GM12878 (cell line): ENCODE data around the gene PPRC1. TPM values are rescaled to one million over a fixed set of nuclear protein-coding genes. Genes with fewer than 3 reads are reported as not detected.

Source experiments
- BACH1 ChIP-seq: fragments of 450-650 bp; IDR thresholded peaks from 2 replicates; pipeline ENCODE4 v1.6.1; 2017; ENCODE audit warnings: mild to moderate bottlenecking, borderline replicate concordance
- FOXK2 ChIP-seq: fragments of 450-650 bp; IDR thresholded peaks from 2 replicates; pipeline ENCODE4 v1.6.1; 2017; ENCODE audit warnings: mild to moderate bottlenecking, moderate library complexity
- IKZF1 ChIP-seq: fragments of 450-650 bp; conservative IDR thresholded peaks from 2 replicates; pipeline ENCODE4 v1.6.1; 2017; ENCODE audit warnings: antibody characterized with exemption, mild to moderate bottlenecking
- IRF4 ChIP-seq: IDR thresholded peaks from 2 replicates; pipeline ENCODE4 v1.6.1; 2011; ENCODE audit warnings: low read depth, low read length
- KAT2A ChIP-seq: conservative IDR thresholded peaks from 2 replicates; pipeline ENCODE4 v1.6.1; 2011; ENCODE audit warnings: low read depth, low read length; ENCODE audit not compliant: control insufficient read depth
- NBN ChIP-seq: fragments of 450-650 bp; IDR thresholded peaks from 2 replicates; pipeline ENCODE4 v1.6.1; 2016
- NR2C1 ChIP-seq: fragments of 450-650 bp; IDR thresholded peaks from 2 replicates; pipeline ENCODE4 v1.6.1; 2017; ENCODE audit warnings: antibody characterized with exemption, mild to moderate bottlenecking, moderate library complexity
- NR2C2 ChIP-seq: IDR thresholded peaks from 2 replicates; pipeline ENCODE4 v1.6.1; 2011; ENCODE audit warnings: borderline replicate concordance, low read depth; ENCODE audit not compliant: control insufficient read depth, insufficient read length
- PAX8 ChIP-seq: fragments of 450-650 bp; IDR thresholded peaks from 2 replicates; pipeline ENCODE4 v1.6.1; 2017; ENCODE audit warnings: mild to moderate bottlenecking, moderate library complexity
- PKNOX1 ChIP-seq: fragments of 450-650 bp; IDR thresholded peaks from 2 replicates; pipeline ENCODE4 v1.6.1; 2016; ENCODE audit warnings: mild to moderate bottlenecking
- PML ChIP-seq: IDR thresholded peaks from 2 replicates; pipeline ENCODE4 v1.6.1; 2012; ENCODE audit warnings: low read length, inconsistent platforms
- PRDM15 ChIP-seq: fragments of 450-650 bp; formaldehyde crosslinking; IDR thresholded peaks from 2 replicates; pipeline ENCODE4 v1.4.0; 2020; ENCODE audit warnings: mild to moderate bottlenecking, moderate library complexity
- RB1 ChIP-seq: fragments of 450-650 bp; formaldehyde crosslinking; IDR thresholded peaks from 2 replicates; pipeline ENCODE4 v1.6.1; 2017; ENCODE audit warnings: mild to moderate bottlenecking, borderline replicate concordance
- SIN3A ChIP-seq: IDR thresholded peaks from 2 replicates; pipeline ENCODE4 v1.6.1; 2012; ENCODE audit warnings: low read depth, low read length, improper control_type of control experiment
- SKIL ChIP-seq: fragments of 450-650 bp; IDR thresholded peaks from 2 replicates; pipeline ENCODE4 v1.6.1; 2017; ENCODE audit warnings: mild to moderate bottlenecking, low read depth, inconsistent platforms; ENCODE audit not compliant: poor library complexity, severe bottlenecking
- SPI1 ChIP-seq: IDR thresholded peaks from 2 replicates; pipeline ENCODE4 v1.6.1; 2011; ENCODE audit warnings: low read depth, mild to moderate bottlenecking, low read length, moderate library complexity, borderline replicate concordance; ENCODE audit not compliant: insufficient read depth
- STAT3 ChIP-seq: IDR thresholded peaks from 2 replicates; pipeline ENCODE4 v1.6.1; 2011; ENCODE audit warnings: low read depth, low read length, improper control_type of control experiment
- ZBTB33 ChIP-seq: fragments of 450-650 bp; IDR thresholded peaks from 2 replicates; pipeline ENCODE4 v1.6.1; 2017; ENCODE audit warnings: mild to moderate bottlenecking
- ZNF24 ChIP-seq: fragments of 450-650 bp; IDR thresholded peaks from 2 replicates; pipeline ENCODE4 v1.6.1; 2017; ENCODE audit warnings: antibody characterized with exemption, mild to moderate bottlenecking
- polyA plus RNA-seq, 11 experiments: library from polyadenylated mRNA; depleted of rRNA in 4 of 11; unstranded in 6 of 11; stranded (reverse) in 5 of 11; fragments of >200 nt; fragmentation: Nextera tagmentation in 4 of 11; fragmentation: Illumina TruSeq in 1 of 11; extraction: Ambion mirVana in 4 of 11; extraction: Trizol in 1 of 11; gene quantifications; 1 replicate in 1 of 11; 2 replicates in 10 of 11; pipeline versions ENCODE4 v1.2.1 to v1.2.3, GENCODE V29; 2011 to 2016; ENCODE audit warnings: inconsistent platforms in 2 of 11, missing spikeins in 2 of 11, low read depth in 1 of 11
- total RNA-seq, 4 experiments: library from RNA; depleted of rRNA in 3 of 4; stranded (reverse); fragments of >200 nt in 3 of 4; fragmentation: Illumina TruSeq in 1 of 4; extraction: Trizol in 1 of 4; gene quantifications; 2 replicates each; pipeline versions ENCODE4 v1.2.1 to v1.2.3, GENCODE V29; 2013 to 2021

PPRC1 gene
- total and polyA plus RNA-seq, 10 of the 15 experiments (the other 5 are each of a cell fraction or from before 2014, with no cell fraction given), result 13.1 to 69.8 (median 32.4) TPM

- TF ChIP-seq SKIL (peak; percentile 62), SPI1 (no peak), STAT3 (no peak), NR2C1 (no peak), PML (no peak), FOXK2 (no peak), IKZF1 (peak; percentile 67; the same call in 1 of the 2 replicates), PRDM15 (CRISPR knock-in tag) (no peak), SIN3A (0 out of 2 replicates have a peak, but pooled peaks have one; percentile 36), PKNOX1 (no peak; the same call in 1 of the 2 replicates), KAT2A (no peak), ZBTB33 (no peak), BACH1 (peak; percentile 25), PAX8 (no peak), RB1 (no peak), IRF4 (no peak), NR2C2 (no peak), ZNF24 (no peak), NBN (peak; percentile 93)
These were observed 15.3 kb upstream of the PPRC1 start (continued) for GRCh38 chr10:102117391-102118159.
